OCI-M1 (cell line): ENCODE results near the gene AHRR.

Source experiments
- DNase-seq: peaks from one replicate; lab custom pipeline; 2025; lab: John Stamatoyannopoulos, UW

Gene AHRR

GRCh38 chr5:443239-444151, 122.0 kb downstream of the AHRR start:
- DNase-seq: peak; percentile 40

GRCh38 chr5:444226-444625, 122.7 kb downstream of the AHRR start:
- DNase-seq: no peak

DNA sequence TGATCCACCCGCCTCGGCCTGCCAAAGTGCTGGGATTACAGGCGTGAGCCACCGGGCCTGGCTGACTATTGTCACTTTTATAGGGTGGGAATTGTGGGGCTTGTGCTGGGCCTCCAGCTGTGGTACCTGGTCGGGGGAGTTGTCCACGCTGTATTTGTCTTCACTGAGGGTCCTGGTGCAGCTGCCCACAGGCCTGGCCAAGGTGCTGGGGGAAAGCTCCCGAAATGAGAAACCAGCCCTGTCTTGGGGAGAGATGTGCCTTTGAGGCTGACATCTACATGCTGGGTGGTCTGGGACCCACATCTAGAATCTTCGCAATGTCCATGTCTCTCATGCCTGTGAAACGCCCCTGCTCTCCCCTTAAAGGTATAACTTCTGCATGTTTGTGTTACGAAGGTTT, 124.1 kb downstream of the AHRR start:
- no peak for DNase-seq

DNA sequence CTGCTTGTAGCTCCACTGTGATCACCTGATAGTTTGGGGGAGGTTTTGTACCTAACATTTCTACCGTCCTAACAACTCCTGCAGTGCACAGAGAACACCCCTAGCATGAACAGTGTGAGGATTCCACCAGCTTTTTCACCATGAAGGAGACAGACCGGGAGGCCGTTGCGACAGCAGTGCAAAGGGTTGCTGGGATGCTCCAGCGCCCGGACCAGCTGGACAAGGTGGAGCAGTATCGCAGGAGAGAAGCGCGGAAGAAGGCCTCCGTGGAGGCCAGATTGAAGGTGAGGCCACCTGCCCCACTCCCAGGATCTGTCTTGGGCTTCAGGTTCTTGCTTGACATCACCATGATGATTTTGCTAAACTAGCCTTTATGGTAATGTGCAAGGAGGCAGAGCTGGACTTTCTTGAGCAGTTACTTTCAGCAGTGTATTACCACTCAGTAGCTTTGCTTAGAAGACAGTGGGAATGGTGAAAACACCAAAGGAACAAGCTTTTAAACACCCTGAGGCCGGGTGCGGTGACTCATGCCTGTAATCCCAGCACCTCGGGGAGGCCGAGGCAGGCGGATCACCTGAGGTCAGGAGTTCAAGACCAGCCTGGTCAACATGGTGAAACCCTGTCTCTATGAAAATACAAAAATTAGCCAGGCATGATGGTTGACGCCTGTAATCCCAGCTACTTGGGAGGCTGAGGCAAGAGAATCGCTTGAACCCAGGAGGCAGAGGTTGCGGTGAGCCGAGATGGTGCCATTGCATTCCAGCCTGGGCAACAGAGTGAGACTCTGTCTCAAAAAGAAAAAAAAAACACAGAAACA, 124.8 kb downstream of the AHRR start:
- no peak for DNase-seq

DNA sequence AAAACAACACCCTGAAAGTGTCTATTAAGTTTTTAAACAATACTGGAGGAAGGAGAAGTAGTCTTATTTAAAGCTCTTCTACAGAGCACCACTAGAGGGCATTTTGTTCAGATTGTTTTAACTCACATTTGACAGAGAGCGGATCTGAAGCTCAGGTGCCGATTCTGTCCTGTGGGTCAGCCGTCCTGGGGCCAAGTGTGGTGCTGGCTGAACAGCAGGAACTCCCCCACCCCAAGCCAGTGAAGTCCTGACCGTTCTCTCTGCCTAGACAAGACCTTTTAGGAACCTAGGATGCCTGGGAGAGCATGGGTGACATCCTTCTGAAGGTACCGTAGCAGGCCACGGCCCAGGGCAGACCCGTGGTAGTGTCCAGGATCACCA, 125.4 kb downstream of the AHRR start:
- DNase-seq: peak; percentile 52

DNA sequence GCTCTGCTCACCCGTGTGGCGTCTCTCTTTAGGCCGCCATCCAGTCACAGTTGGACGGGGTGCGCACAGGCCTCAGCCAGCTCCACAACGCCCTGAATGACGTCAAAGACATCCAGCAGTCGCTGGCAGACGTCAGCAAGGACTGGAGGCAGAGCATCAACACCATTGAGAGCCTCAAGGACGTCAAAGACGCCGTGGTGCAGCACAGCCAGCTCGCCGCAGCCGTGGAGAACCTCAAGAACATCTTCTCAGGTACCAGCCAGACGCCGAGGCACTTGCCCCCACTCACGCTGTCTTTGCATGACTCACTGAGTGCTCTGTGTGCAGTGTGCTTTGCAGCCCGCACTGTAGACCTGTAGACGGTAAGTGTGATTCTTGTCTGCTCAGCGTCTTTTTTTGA, 126.0 kb downstream of the AHRR start:
- DNase-seq: no peak

- no peak for DNase-seq
Measured at GRCh38 chr5:448061-448765, 126.7 kb downstream of the AHRR start.

- DNase-seq: no peak
Measured at GRCh38 chr5:448766-449090, 127.2 kb downstream of the AHRR start.

GRCh38 chr5:449151-449550, 127.6 kb downstream of the AHRR start:
- no peak for DNase-seq

GRCh38 chr5:451587-452458, 130.3 kb downstream of the AHRR start:
- no peak for DNase-seq

DNA sequence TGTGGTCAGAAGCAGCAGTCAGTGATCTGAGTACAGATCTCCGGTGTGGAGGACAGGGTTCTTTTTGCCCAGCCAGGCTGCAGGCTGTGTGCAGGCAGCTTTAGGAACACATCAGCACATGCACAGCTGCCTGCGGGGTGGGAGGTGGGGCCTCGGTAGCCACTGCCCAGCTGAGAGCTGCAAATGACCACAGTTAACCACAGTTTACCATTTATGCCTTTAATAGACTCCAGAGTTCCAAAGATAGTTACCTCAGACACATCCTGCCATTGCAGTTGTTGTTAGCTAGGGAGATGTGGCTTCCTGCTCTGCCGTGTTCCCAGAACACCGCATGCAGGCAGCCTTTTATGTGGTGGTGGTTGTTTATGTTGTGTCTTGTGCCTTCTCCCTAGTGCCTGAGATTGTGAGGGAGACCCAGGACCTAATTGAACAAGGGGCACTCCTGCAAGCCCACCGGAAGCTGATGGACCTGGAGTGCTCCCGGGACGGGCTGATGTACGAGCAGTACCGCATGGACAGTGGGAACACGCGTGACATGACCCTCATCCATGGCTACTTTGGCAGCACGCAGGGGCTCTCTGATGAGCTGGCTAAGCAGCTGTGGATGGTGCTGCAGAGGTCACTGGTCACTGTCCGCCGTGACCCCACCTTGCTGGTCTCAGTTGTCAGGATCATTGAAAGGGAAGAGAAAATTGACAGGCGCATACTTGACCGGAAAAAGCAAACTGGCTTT, 131.6 kb downstream of the AHRR start:
- DNase-seq: no peak

- no peak for DNase-seq
Measured at GRCh38 chr5:453725-454481, 132.4 kb downstream of the AHRR start.

DNA sequence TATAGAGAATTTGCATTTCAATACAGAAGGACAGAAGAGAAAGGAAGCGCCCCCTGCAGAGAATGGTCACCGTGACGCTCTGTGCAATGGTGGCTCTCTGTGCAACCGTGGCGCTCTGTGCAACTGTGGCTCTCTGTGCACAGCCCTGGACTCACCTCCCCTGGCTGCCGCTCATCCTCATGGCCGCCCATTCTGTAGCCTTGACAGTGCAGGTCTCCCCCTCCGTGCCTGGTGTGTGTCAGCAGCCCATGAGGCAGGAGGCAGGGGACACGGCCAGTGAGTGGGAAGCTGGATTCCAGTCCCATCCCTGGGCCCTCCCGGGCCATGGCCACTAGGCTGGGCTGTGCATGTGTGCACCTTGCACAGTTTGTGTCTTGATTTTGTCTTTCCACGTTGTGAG, 133.4 kb downstream of the AHRR start:
- DNase-seq: no peak

DNA sequence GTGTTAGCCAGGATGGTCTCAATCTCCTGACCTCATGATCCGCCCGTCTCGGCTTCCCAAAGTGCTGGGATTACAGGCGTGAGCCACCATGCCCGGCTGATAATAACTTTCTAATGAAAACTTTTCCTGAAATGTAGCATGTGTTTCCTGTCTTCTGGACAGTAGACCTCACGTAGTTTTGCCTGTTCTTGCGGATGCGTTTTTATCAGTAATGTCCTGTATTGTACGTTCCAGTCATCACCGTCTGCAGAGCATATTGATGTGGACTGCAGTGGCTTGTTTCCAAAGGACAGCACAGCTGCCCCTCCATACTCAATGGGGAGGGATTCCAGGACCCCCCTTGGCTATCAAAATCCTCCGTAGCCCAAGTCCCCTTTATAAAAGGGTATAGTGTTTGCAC, 134.3 kb downstream of the AHRR start:
- DNase-seq: no peak

DNA sequence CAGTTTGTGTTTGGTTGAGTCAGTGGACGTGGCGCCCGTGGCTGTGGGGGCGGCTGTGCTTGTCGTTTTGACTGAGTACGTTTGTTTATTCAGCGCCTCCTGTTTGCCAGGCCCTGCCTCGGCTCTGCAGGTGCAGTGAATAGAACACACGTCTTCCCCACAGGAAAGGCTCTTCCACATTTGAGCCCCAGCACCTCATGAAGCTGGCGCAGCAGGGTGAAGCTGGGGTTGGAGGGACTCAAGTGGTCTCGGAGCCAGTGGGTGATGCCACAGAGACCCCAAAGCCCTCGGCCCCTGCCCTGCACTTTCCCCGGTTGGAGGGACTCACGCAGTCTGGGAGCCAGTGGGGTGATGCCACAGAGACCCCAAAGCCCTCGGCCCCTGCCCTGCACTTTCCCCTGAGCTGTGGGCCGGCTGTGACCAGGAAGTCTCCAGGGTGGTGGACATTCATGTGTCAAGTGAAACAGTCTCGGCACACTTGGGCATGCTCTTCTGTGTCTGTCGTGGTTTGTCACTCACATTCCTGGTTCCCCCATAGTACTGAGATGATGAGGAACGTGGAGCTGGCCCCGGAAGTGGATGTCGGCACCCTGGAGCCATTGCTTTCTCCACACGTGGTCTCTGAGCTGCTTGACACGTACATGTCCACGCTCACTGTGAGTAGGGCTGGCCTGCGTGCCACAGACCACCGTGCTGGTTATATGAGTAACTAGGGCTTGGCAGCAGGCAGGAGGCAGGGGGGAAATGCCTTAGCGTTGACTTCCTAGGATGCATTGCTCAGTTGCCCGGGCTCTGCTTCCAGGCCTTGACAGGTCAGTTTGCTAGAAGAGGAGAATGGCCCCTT, 135.1 kb downstream of the AHRR start:
- DNase-seq: no peak

GRCh38 chr5:457195-457961, 135.9 kb downstream of the AHRR start:
- DNase-seq: no peak

- DNase-seq: no peak
Measured at GRCh38 chr5:458547-459353, 137.2 kb downstream of the AHRR start.
